BE2C (cell line): ENCODE data around the gene DLGAP4.
"Not testable (repeated sequence)": the region's sequence is repeated elsewhere in the genome, so short reads cannot be mapped to it uniquely, and the experiment has no call there.

Source experiments
- DNase-seq: peaks from one replicate; pipeline ENCODE4 v3.0.0-alpha.2; 2020
- H3K27me3 ChIP-seq: fragments of 250-450 bp; sonication (Bioruptor Pico); 2 replicates; pipeline ENCODE4 v1.5.1; 2020; ENCODE audit warnings: mild to moderate bottlenecking
- H3K36me3 ChIP-seq: fragments of 250-450 bp; sonication (Bioruptor Pico); 2 replicates; pipeline ENCODE4 v1.5.1; 2020; ENCODE audit warnings: mild to moderate bottlenecking
- H3K4me1 ChIP-seq: fragments of 250-450 bp; sonication (Bioruptor Pico); 2 replicates; pipeline ENCODE4 v1.5.1; 2020
- H3K4me3 ChIP-seq: 2 replicates; pipeline ENCODE4 v1.5.1; 2011; ENCODE audit warnings: low read depth, low read length
- H3K9me3 ChIP-seq: fragments of 250-450 bp; sonication (Bioruptor Pico); 2 replicates; pipeline ENCODE4 v1.5.1; 2020
- CTCF ChIP-seq: IDR thresholded peaks from 2 replicates; pipeline ENCODE4 v1.5.1; 2012; ENCODE audit warnings: mild to moderate bottlenecking, low read depth, low read length

The DLGAP4 gene

GRCh38 chr20:36378686-36379085 lies 72.5 kb downstream of the DLGAP4 start:
- no peak overlapping the region for H3K4me3 ChIP-seq
- TF ChIP-seq CTCF = no peak
- H3K9me3 ChIP-seq = no peaks in the 10 kb centered on the region; the same call in 1 of the 2 replicates
- H3K27me3 ChIP-seq = no peaks in the 10 kb centered on the region
- H3K36me3 ChIP-seq = no peaks in the 10 kb centered on the region
- DNase-seq = no peak
- no peaks in the 10 kb centered on the region for H3K4me1 ChIP-seq

- H3K9me3 ChIP-seq, H3K27me3 ChIP-seq, DNase-seq, H3K4me3 ChIP-seq, H3K36me3 ChIP-seq, H3K4me1 ChIP-seq: not testable (repeated sequence)
These were observed 73.8 kb downstream of the DLGAP4 start for GRCh38 chr20:36379914-36380313.

- no peak for TF ChIP-seq CTCF
- H3K9me3 ChIP-seq = no peaks in the 10 kb centered on the region; the same call in 1 of the 2 replicates
- H3K4me1 ChIP-seq = no peaks in the 10 kb centered on the region
- no peak overlapping the region for H3K4me3 ChIP-seq
- H3K27me3 ChIP-seq = no peaks in the 10 kb centered on the region
- DNase-seq = no peak
- no peaks in the 10 kb centered on the region for H3K36me3 ChIP-seq
These were observed 78.0 kb downstream of the DLGAP4 start for GRCh38 chr20:36384022-36384619.

GRCh38 chr20:36385503-36385902 lies 79.4 kb downstream of the DLGAP4 start:
- no peak for TF ChIP-seq CTCF
- H3K27me3 ChIP-seq = no peaks in the 10 kb centered on the region
- no peak for DNase-seq
- no peak overlapping the region for H3K4me3 ChIP-seq
- H3K36me3 ChIP-seq = no peaks in the 10 kb centered on the region
- H3K9me3 ChIP-seq = no peaks in the 10 kb centered on the region; the same call in 1 of the 2 replicates
- H3K4me1 ChIP-seq = no peaks in the 10 kb centered on the region

- no peaks in the 10 kb centered on the region for H3K9me3 ChIP-seq
- H3K4me1 ChIP-seq = no peaks in the 10 kb centered on the region
- no peak for DNase-seq
- H3K36me3 ChIP-seq = no peaks in the 10 kb centered on the region
- TF ChIP-seq CTCF = no peak
- no peak overlapping the region for H3K4me3 ChIP-seq
- no peaks in the 10 kb centered on the region for H3K27me3 ChIP-seq
These were observed 80.1 kb downstream of the DLGAP4 start for GRCh38 chr20:36386236-36386635.

GRCh38 chr20:36390269-36390668 lies 84.1 kb downstream of the DLGAP4 start:
- TF ChIP-seq CTCF = no peak
- Histone ChIP-seq H3K27me3 (no peaks in the 10 kb centered on the region), H3K36me3 (no peaks in the 10 kb centered on the region), H3K4me3 (no peak overlapping the region), H3K9me3 (no peaks in the 10 kb centered on the region), H3K4me1 (peaks cover 3% of the 10 kb centered on the region; the same call in 1 of the 2 replicates)
- DNase-seq = no peak
